Activated CD8-positive, alpha-beta memory T cell treated with anti-CD3 and anti-CD28 coated beads for 36 hours (primary cell): ENCODE results near the gene SLC2A6. TPM values are rescaled to one million over a fixed set of nuclear protein-coding genes. Genes with fewer than 3 reads are reported as not detected.
"Not testable (repeated sequence)": the region's sequence is repeated elsewhere in the genome, so short reads cannot be mapped to it uniquely, and the experiment has no call there.

Experiments used
- CTCF ChIA-PET: fragments of 350-600 bp; sonication (Branson Sonifier 250); formaldehyde crosslinking; loops from one replicate; lab custom pipeline; 2021; ENCODE audit warnings: antibody characterized with exemption; lab: Charles Lee
- POLR2A ChIA-PET: fragments of 350-600 bp; sonication (Branson Sonifier 250); formaldehyde crosslinking; loops from one replicate; lab custom pipeline; 2021; ENCODE audit warnings: antibody characterized with exemption; lab: Charles Lee
- total RNA-seq, 2 experiments: library from RNA; stranded (reverse); gene quantifications; one replicate each; pipeline ENCODE4 v1.2.3, GENCODE V29; 2021

Gene SLC2A6
- total RNA-seq, 2 experiments from 2014 or later, result 14.3 to 14.4 TPM

GRCh38 chr9:133454943-133455673 lies 23.8 kb downstream of the SLC2A6 start:
- POLR2A ChIA-PET, result no interaction called here
- CTCF ChIA-PET, result interaction anchor here (0.5 kb wide), 1 partner anchor 28 kb away, joined by 4 read pairs; no protein-coding TSS in a partner anchor

GRCh38 chr9:133454325-133454724 lies 24.6 kb downstream of the SLC2A6 start:
- ChIA-PET CTCF (interaction anchor here (0.5 kb wide), 1 partner anchor 28 kb away, joined by 4 read pairs; no protein-coding TSS in a partner anchor), POLR2A (no interaction called here)

GRCh38 chr9:133453651-133454050 lies 25.2 kb downstream of the SLC2A6 start:
- CTCF ChIA-PET, result no interaction called here
- POLR2A ChIA-PET, result no interaction called here

- ChIA-PET CTCF (no interaction called here), POLR2A (interaction anchor here (0.6 kb wide), 1 partner anchor 1053 kb away, joined by 7 read pairs; no protein-coding TSS in a partner anchor)
Observed at GRCh38 chr9:133452562-133452961, 26.3 kb downstream of the SLC2A6 start.

- POLR2A ChIA-PET, result not testable (repeated sequence)
Observed at GRCh38 chr9:133451865-133452264, 27.0 kb downstream of the SLC2A6 start.

GRCh38 chr9:133449760-133450159 lies 29.1 kb downstream of the SLC2A6 start:
- POLR2A ChIA-PET, result no interaction called here

More at GRCh38 chr9:133451865-133452264, 27.0 kb downstream of the SLC2A6 start:
- CTCF ChIA-PET, result not testable (repeated sequence)

GRCh38 chr9:133448487-133448972 lies 30.4 kb downstream of the SLC2A6 start:
- CTCF ChIA-PET, result no interaction called here
- POLR2A ChIA-PET, result no interaction called here

More at GRCh38 chr9:133449760-133450159, 29.1 kb downstream of the SLC2A6 start:
- CTCF ChIA-PET, result no interaction called here

GRCh38 chr9:133445293-133445969 lies 33.5 kb downstream of the SLC2A6 start:
- CTCF ChIA-PET, result no interaction called here
- POLR2A ChIA-PET, result no interaction called here

GRCh38 chr9:133443982-133444381 lies 34.9 kb downstream of the SLC2A6 start:
- CTCF ChIA-PET, result no interaction called here

GRCh38 chr9:133443248-133443647 lies 35.7 kb downstream of the SLC2A6 start:
- CTCF ChIA-PET, result no interaction called here

More at GRCh38 chr9:133443982-133444381, 34.9 kb downstream of the SLC2A6 start:
- POLR2A ChIA-PET, result no interaction called here

GRCh38 chr9:133441571-133441970 lies 37.3 kb downstream of the SLC2A6 start:
- ChIA-PET POLR2A (no interaction called here), CTCF (no interaction called here)

More at GRCh38 chr9:133443248-133443647, 35.7 kb downstream of the SLC2A6 start:
- POLR2A ChIA-PET, result no interaction called here

- CTCF ChIA-PET, result no interaction called here
Observed at GRCh38 chr9:133440874-133441273, 38.0 kb downstream of the SLC2A6 start.

GRCh38 chr9:133439337-133439736 lies 39.6 kb downstream of the SLC2A6 start:
- CTCF ChIA-PET, result no interaction called here

More at GRCh38 chr9:133440874-133441273, 38.0 kb downstream of the SLC2A6 start:
- POLR2A ChIA-PET, result no interaction called here

GRCh38 chr9:133437753-133438531 lies 41.0 kb downstream of the SLC2A6 start:
- CTCF ChIA-PET, result no interaction called here
- POLR2A ChIA-PET, result no interaction called here

More at GRCh38 chr9:133439337-133439736, 39.6 kb downstream of the SLC2A6 start:
- POLR2A ChIA-PET, result no interaction called here

- POLR2A ChIA-PET, result no interaction called here
- CTCF ChIA-PET, result no interaction called here
Observed at GRCh38 chr9:133436681-133437080, 42.2 kb downstream of the SLC2A6 start.

- POLR2A ChIA-PET, result no interaction called here
Observed at GRCh38 chr9:133433351-133433843, 45.5 kb downstream of the SLC2A6 start.

GRCh38 chr9:133430244-133430643 lies 48.7 kb downstream of the SLC2A6 start:
- ChIA-PET POLR2A (no interaction called here), CTCF (interaction anchor here (0.7 kb wide), 1 partner anchor 530 kb away, joined by 3 read pairs; no protein-coding TSS in a partner anchor)

More at GRCh38 chr9:133433351-133433843, 45.5 kb downstream of the SLC2A6 start:
- CTCF ChIA-PET, result no interaction called here

GRCh38 chr9:133429641-133430161 lies 49.2 kb downstream of the SLC2A6 start:
- ChIA-PET POLR2A (no interaction called here), CTCF (no interaction called here)

- ChIA-PET CTCF (no interaction called here), POLR2A (no interaction called here)
Observed at GRCh38 chr9:133429214-133429613, 49.7 kb downstream of the SLC2A6 start.
